Fibroblast of lung (primary cell): ENCODE results near the gene NHERF1.

ENCODE experiments used
- CTCF ChIP-seq, 2 donors: IDR thresholded peaks in 1 of 2; conservative IDR thresholded peaks in 1 of 2; 1 replicate in 1 of 2; 2 replicates in 1 of 2; pipeline ENCODE4 v1.5.1; 2011 to 2012; ENCODE audit warnings: low read length in 2 of 2, control low read depth in 1 of 2, inconsistent platforms in 1 of 2, low read depth in 1 of 2, mild to moderate bottlenecking in 1 of 2
- EZH2 ChIP-seq: IDR thresholded peaks from 2 replicates; pipeline ENCODE4 v1.5.1; 2012; ENCODE audit warnings: low read length, control low read depth, mild to moderate bottlenecking; ENCODE audit errors: missing control alignments

- TF ChIP-seq CTCF (conservative IDR thresholded peaks at IDR 0.05 in 1 of 2, IDR thresholded peaks at IDR 0.05 in 1 of 2; ENCODE audit: low read depth in 1 of 2, low read length in 2 of 2) (no peak), EZH2 (no peak)
These were observed 45.1 kb upstream of the NHERF1 start for GRCh38 chr17:74703311-74703710.
